D341Med (cell line): ENCODE data around the gene SUDS3.

Experiments
- DNase-seq: peaks from one replicate; pipeline ENCODE4 v3.0.0; 2012; ENCODE audit warnings: low spot score

Gene SUDS3

DNA sequence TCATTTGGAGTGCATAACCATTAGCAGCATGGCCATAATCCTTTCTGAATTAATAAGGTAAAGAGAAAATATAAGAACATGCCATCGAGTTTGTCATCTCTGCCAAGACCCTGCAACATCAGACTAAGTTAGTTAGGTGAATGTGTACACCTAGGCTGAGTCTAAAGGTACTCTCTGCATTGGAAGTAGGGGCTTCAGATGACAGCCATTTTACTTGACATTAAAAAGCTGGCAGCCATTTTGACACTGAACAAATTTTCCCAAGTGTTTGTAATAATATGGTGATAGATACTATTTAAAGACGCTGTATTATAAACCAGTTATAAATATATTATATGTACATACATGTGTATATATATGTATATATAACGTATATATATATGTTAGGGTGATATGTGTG lies 79.0 kb downstream of the SUDS3 start:
- no peak for DNase-seq

DNA sequence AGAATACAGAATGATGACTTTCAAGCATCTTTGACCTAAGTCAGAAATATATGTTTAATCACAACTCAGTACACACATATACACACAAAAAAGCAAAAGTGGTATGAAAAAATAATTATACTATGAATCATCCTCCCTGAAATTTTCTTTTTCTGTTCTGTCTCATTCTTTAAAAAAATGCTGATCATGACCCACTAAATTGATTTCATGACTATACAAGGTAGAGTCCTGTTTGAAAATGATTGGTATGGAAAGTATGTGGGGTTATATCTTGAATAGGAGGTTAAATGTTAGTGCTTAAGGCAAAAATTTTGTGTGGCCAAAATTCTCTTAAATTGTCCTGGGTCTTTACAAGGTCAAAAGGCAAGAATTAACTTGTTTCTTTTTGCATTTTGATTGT lies 80.4 kb downstream of the SUDS3 start:
- no peak for DNase-seq

DNA sequence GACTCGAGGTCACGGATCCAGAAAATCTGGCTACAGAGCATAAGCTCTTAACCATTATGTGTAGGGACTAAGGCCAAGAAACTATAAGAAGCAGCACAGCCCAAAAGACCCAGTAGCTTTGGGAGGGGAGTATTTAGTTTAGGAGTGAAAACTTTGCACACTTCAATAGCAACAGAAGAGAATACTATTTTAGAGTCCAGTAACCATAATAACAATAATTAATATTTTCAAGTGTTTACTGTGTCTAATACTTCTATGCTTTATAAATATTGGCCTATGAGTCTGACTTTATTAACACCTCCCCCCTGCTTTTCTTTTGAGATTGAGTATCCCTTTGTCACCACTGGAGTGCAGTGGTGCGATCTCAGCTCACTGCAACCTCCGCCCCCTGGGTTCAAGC lies 82.8 kb downstream of the SUDS3 start:
- DNase-seq: no peak

DNA sequence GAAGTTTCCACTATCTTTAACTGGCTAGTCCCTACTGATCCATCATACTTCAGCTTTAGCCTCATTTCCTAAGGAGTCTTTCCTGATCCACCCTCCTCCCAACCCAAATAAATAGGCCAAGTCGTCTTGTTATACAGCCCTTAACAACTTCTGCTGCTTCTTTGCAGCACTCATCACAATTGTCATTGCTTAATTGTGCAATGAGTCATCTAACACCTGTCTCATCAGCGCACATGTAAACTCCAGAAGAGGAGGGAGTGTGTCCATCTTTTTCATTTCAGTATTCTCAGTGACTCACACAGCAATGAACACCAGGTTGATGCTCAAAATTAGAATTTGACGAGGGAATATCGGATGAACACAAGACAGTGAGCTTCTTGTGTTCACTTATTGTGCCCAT lies 87.3 kb downstream of the SUDS3 start:
- no peak for DNase-seq

DNA sequence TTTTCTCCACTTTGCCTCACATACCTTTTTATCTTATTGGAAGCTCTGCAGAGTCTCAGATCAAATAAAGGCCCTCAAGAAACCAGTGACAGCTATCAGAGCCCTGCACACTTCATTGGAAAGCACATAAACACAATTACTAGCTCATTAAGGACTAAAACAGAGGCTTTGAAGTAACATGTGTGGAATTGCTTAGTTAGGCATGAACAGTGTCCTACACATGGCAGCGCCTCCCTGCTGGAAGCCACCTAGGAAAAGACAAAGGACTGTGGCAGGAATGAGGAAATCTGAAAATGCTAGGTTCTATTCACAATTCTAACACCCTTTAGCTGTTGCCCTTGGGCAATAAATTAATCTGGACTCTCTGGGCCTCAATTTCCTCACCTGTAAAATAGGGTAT lies 89.4 kb downstream of the SUDS3 start:
- no peak for DNase-seq
